UCSD-AML1 (cell line): ENCODE results near the gene MBOAT2.
"Not testable (repeated sequence)": the region's sequence is repeated elsewhere in the genome, so short reads cannot be mapped to it uniquely, and the experiment has no call there.

Experiments
- DNase-seq: peaks from one replicate; lab custom pipeline; 2025; ENCODE audit not compliant: unreplicated experiment; lab: John Stamatoyannopoulos, UW

MBOAT2 gene

GRCh38 chr2:8965216-8965969 lies 38.1 kb downstream of the MBOAT2 start:
- DNase-seq, result no peak

GRCh38 chr2:8962890-8963289 lies 40.6 kb downstream of the MBOAT2 start:
- no peak for DNase-seq

GRCh38 chr2:8957628-8958027 lies 45.9 kb downstream of the MBOAT2 start:
- DNase-seq, result no peak

GRCh38 chr2:8956774-8957173 lies 46.7 kb downstream of the MBOAT2 start:
- DNase-seq, result no peak

DNA sequence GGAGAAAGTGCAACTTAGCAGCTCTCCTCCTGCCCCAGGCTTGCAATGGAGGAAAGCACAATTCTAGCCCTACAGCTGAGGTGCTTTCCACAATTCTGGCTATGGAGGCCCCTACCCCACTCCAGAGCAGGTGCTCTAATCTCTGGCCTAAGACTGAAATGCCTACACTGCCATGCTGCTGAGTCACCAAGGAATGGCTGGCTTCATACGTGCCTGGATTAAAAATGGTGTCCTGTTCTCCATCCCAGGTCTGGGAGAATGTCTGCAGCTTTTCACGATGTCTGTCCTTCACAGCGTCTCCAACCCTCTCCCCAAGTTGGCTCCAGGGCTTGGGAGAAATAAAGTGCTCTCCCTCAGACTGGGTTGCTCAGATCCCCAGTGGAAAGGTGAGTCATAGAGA lies 48.5 kb downstream of the MBOAT2 start:
- no peak for DNase-seq

GRCh38 chr2:8953525-8953924 lies 50.0 kb downstream of the MBOAT2 start:
- DNase-seq, result no peak

DNA sequence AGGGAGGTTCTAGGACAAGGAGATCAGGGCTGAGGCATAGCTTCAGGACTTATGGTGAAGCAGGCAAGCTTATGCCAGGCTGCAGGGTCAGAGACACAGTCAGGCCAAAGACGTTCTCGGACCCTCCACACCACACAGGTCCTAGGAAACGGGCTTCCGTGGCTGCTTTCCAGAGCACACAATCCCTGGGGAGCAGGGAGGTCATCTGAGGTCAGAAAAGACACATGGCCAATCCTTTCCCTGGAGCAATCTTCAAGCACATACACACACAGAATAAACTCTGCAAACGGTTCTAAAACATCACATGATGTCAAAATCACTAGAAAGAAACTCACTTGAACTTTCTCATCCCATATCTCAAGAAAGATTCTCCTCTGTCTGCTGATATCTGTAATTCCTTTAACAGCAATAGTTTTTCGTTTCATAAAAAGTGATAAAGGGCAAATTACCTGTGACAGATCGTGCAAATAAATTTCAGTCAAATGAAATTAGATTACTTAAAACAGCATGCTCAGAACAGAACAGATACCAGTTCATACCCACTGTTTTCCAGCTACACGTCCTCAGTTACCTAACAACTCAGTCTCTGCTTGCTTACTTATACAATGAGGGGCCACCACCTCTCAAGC lies 63.9 kb downstream of the MBOAT2 start:
- DNase-seq, result no peak

DNA sequence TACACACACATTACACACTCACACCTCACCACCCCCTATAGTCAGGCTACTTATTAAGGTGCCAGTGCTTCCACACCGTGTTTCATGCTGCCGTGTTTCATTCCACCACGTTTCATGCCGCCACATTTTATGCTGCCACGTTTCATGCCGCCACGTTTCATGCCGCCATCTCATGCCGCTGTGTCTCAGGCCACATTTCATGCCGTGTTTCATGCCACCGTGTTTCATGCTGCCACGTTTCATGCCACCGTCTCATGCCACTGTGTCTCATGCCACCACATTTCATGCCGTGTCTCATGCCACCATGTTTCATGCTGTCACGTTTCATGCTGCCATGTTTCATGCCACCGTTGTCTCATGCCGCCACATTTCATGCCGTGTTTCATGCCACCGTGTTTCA lies 65.1 kb downstream of the MBOAT2 start:
- DNase-seq, result no peak

DNA sequence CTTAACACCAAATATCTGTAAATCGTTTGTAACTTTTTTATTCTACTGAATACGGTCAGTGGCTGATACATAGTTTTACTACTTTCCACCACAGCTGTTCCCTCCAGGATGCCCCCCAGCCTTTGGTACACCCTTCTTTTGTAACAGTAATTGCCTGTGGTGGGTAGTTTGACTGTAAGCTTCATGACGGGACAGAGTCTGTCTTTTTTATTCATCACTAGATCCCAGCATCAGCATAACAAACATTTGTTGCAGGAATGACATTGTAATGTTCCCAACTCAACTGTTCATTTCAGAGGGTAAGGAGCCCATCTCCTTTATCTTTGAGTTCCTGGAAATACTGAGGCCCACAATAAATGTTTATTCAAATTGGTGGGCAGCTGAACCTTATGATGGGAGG lies 67.5 kb downstream of the MBOAT2 start:
- no peak for DNase-seq

- DNase-seq, result no peak
Measured at GRCh38 chr2:8934338-8934737, 69.1 kb downstream of the MBOAT2 start.

- DNase-seq, result no peak
Measured at GRCh38 chr2:8932702-8933101, 70.8 kb downstream of the MBOAT2 start.

DNA sequence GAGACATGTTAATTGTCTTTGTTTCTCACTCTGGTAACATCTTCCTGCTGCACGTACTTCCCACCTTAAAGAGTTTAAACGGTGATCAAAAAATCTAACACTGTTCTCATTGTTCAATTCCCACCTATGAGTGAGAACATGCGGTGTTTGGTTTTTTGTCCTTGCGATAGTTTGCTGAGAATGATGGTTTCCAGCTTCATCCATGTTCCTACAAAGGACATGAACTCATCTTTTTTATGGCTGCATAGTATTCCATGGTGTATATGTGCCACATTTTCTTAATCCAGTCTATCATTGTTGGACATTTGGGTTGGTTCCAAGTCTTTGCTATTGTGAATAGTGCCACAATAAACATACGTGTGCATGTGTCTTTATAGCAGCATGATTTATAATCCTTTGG lies 73.3 kb downstream of the MBOAT2 start:
- not testable (repeated sequence) for DNase-seq

- no peak for DNase-seq
Measured at GRCh38 chr2:8929128-8929527, 74.4 kb downstream of the MBOAT2 start.

- no peak for DNase-seq
Measured at GRCh38 chr2:8927510-8928455, 75.7 kb downstream of the MBOAT2 start.

- DNase-seq, result no peak
Measured at GRCh38 chr2:8926356-8926755, 77.1 kb downstream of the MBOAT2 start.

GRCh38 chr2:8925411-8925810 lies 78.1 kb downstream of the MBOAT2 start:
- no peak for DNase-seq

DNA sequence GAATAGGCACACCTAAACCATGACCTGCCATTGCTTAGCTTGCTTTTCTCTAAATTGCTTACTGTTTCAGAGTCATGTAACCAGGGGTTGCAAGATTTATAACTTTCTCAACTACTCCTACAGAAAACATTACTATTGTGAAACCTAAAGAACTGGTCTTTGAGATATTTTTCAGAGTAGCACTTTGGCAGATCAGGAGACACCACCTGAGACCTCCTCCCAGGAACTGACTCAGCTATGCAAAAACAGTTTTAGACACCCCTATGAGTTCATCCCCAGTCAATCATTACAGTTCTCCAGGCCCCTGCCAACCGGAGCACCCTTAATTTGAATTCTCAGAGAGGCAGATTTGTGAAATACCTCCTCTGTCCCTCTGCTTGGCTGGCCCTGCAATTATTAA lies 80.3 kb downstream of the MBOAT2 start:
- DNase-seq, result no peak

- DNase-seq, result no peak
Measured at GRCh38 chr2:8922431-8922830, 81.1 kb downstream of the MBOAT2 start.

DNA sequence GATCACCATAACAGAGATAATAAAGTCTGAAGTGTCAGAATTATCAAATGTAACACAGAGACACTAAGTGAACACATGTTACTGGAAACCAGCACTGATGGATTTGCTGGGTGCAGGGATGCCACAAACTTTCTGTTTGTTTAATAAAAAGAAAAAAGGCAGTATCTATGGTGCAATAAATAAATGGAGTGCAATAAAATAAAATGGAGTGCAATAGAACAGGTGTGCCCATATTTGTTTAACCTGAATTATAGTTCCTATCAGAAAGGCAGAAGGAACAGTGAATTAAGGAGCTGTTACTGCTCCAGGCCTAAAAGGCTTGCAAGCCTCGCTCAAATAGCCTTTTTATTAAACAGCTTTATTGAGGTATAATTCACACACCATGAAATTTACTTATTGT lies 85.1 kb downstream of the MBOAT2 start:
- no peak for DNase-seq

DNA sequence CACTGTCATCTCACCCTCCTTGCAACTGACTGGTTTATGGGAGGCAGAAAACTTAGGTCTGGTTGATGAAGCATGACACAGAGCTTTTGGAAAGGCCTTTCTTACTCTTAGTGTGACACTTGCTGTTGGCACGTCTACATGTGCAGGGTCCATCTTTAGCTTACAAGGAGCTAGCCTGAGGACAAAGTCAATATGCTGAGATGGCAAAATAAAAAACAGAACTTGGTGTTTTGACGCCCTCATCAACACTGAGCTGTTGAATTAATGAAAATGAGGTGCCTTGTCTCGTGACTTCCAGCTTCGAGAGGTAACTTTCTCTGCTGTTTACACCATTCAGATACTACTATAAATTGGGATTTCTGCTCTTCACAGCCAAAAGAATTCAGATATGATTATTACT lies 87.5 kb downstream of the MBOAT2 start:
- DNase-seq, result no peak

DNA sequence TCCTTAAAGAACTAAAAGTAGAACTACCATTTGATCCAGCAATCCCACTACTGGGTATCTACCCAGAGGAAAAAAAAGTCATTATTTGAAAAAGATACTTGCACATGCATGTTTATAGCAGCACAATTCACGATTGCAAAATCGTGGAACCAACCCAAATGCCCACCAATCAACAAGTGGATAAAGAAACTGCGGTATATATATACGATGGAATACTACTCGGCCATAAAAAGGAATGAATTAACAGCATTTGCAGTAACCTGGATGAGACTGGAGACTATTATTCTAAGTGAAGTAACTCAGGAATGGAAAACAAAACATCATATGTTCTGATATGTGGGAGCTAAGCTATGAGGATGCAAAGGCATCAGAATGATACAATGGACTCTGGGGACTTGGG lies 89.7 kb downstream of the MBOAT2 start:
- not testable (repeated sequence) for DNase-seq
